PC-3 (cell line): ENCODE results near the gene IL4I1.

Source experiments
- CTCF ChIP-seq: fragments of 300-600 bp; sonication (generic); conservative IDR thresholded peaks from 2 replicates; pipeline ENCODE4 v1.5.1; 2017; ENCODE audit warnings: antibody characterized with exemption, low read depth, mild to moderate bottlenecking, low read length
- EZH2 ChIP-seq: fragments of 300-600 bp; sonication (generic); IDR thresholded peaks from one replicate; pipeline ENCODE4 v1.6.1; 2017; ENCODE audit warnings: antibody characterized with exemption, mild to moderate bottlenecking, low read length; ENCODE audit not compliant: unreplicated experiment
- EZH2phosphoT487 ChIP-seq: fragments of 300-600 bp; sonication (generic); IDR thresholded peaks from 2 replicates; pipeline ENCODE4 v1.6.1; 2018; ENCODE audit warnings: mild to moderate bottlenecking, antibody characterized with exemption, low read length, borderline replicate concordance

DNA sequence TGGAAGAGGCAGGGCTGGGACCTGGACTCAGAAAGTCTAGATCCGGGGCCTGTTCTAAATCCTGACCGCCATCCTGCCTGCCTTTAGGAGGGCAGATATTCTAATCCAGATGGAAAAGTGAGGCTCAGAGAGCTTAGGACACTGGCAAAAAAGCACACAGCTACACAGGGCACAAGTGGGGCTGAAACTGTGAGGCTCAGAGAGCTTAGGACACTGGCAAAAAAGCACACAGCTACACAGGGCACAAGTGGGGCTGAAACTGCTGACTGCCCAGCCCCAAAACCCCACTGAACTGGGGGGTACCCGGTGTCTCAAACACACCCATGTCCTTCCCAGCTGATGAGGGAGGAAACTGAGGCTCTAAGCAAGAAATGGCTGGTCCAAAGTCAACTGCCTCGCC is 21.5 kb downstream of the IL4I1 start:
- TF ChIP-seq CTCF (no peak), EZH2phosphoT487 (no peak), EZH2 (no peak)
